ENCODE results near the gene PARD3.

DNA sequence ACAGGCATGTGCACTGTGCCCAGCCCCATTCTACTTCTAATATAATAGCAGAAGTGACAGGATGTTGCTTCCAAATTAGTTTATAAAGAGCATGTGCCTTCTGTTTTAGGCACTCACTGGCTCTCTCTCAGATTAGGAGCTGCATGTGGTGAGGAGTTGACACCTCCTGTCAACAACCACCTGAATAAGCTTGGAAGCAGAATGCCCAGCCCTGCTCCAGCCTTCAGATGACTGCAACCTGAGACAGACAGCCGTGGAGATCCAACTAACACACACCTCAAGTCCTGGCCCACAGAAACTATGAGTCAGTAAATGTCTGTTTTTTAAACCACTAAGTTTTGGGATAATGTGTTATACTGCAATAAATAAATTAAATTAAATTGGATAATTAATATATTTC lies 54.5 kb downstream of the PARD3 start:
- TF ChIP-seq, protein P1, sequence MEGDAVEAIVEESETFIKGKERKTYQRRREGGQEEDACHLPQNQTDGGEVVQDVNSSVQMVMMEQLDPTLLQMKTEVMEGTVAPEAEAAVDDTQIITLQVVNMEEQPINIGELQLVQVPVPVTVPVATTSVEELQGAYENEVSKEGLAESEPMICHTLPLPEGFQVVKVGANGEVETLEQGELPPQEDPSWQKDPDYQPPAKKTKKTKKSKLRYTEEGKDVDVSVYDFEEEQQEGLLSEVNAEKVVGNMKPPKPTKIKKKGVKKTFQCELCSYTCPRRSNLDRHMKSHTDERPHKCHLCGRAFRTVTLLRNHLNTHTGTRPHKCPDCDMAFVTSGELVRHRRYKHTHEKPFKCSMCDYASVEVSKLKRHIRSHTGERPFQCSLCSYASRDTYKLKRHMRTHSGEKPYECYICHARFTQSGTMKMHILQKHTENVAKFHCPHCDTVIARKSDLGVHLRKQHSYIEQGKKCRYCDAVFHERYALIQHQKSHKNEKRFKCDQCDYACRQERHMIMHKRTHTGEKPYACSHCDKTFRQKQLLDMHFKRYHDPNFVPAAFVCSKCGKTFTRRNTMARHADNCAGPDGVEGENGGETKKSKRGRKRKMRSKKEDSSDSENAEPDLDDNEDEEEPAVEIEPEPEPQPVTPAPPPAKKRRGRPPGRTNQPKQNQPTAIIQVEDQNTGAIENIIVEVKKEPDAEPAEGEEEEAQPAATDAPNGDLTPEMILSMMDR (IDR thresholded peaks at IDR 0.05): no peak
- TF ChIP-seq POLR2AphosphoS5 (IDR thresholded peaks at IDR 0.05) (no peak), POLR2A (IDR thresholded peaks at IDR 0.05) (no peak)
